T-helper 2 cell treated with Interferon-gamma antibody and Interleukin-4, amounts not matched to agents 5 μg/mL and 100 μg/mL, for 36 hours (primary cell): Measurements from ENCODE around the gene BTG2.
"Not testable (repeated sequence)": the region's sequence is repeated elsewhere in the genome, so short reads cannot be mapped to it uniquely, and the experiment has no call there.

Source experiments
- DNase-seq: peaks from one replicate; pipeline ENCODE4 v3.0.0; 2021; ENCODE audit warnings: low spot score
- H3K27ac Mint-ChIP-seq: one replicate; pipeline ENCODE4 v1.8.0; 2021; ENCODE audit warnings: mild to moderate bottlenecking, mixed read lengths
- H3K27me3 Mint-ChIP-seq: one replicate; pipeline ENCODE4 v1.8.0; 2021; ENCODE audit warnings: low read depth, mixed read lengths
- H3K36me3 Mint-ChIP-seq: one replicate; pipeline ENCODE4 v1.8.0; 2021; ENCODE audit warnings: low read depth, mixed read lengths
- H3K4me1 Mint-ChIP-seq: one replicate; pipeline ENCODE4 v1.8.0; 2021; ENCODE audit warnings: low read depth, mixed read lengths
- H3K4me3 Mint-ChIP-seq: one replicate; pipeline ENCODE4 v1.8.0; 2022; ENCODE audit warnings: mild to moderate bottlenecking, moderate library complexity, mixed read lengths
- H3K9me3 Mint-ChIP-seq: one replicate; pipeline ENCODE4 v1.8.0; 2021; ENCODE audit warnings: mixed read lengths

The BTG2 gene

GRCh38 chr1:203308923-203309331 is 3.6 kb downstream of the BTG2 start:
- peaks cover 46% of the 10 kb centered on the region for H3K4me1 Mint-ChIP-seq
- no peaks in the 10 kb centered on the region for H3K27me3 Mint-ChIP-seq
- H3K4me3 Mint-ChIP-seq: peak overlapping the region; percentile 95
- H3K9me3 Mint-ChIP-seq: no peaks in the 10 kb centered on the region
- peaks cover 61% of the 10 kb centered on the region for H3K36me3 Mint-ChIP-seq
- peak overlapping the region; percentile 81 for H3K27ac Mint-ChIP-seq
- DNase-seq: no peak

GRCh38 chr1:203311368-203312301 is 6.3 kb downstream of the BTG2 start:
- no peak overlapping the region for H3K27ac Mint-ChIP-seq
- H3K9me3 Mint-ChIP-seq: no peaks in the 10 kb centered on the region
- no peak overlapping the region for H3K4me3 Mint-ChIP-seq
- no peaks in the 10 kb centered on the region for H3K27me3 Mint-ChIP-seq
- H3K4me1 Mint-ChIP-seq: peaks cover 39% of the 10 kb centered on the region
- no peak for DNase-seq
- H3K36me3 Mint-ChIP-seq: peaks cover 62% of the 10 kb centered on the region

GRCh38 chr1:203314025-203314759 is 8.9 kb downstream of the BTG2 start:
- H3K9me3 Mint-ChIP-seq, H3K27me3 Mint-ChIP-seq, DNase-seq, H3K4me3 Mint-ChIP-seq, H3K27ac Mint-ChIP-seq: not testable (repeated sequence)
- peaks cover 32% of the 10 kb centered on the region for H3K4me1 Mint-ChIP-seq
- peaks cover 36% of the 10 kb centered on the region for H3K36me3 Mint-ChIP-seq

DNA sequence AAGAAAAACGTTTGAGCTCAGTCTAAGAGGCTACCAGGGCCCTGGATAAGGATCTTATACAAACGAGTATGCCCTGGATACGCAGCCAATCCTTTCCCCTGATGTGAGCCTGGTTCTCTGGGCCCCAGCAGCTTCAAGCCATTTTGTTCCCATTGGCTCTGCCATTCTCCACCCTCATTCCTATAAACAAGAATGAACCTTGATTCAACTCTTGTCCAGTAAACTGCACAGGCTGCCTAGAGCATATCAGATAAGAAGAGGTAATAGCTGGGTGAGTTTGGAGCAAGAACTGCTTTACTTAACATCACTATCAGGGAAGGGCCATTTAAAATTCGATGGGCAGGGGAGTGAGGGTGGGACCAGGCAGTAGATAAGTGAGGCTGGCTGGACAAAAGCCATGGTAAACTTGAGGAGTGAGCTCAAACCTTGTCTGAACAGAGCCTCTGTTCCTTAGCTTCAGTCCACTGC is 11.3 kb downstream of the BTG2 start:
- Mint-ChIP-seq H3K9me3 (no peaks in the 10 kb centered on the region), H3K27ac (no peak overlapping the region), H3K4me1 (peaks cover 41% of the 10 kb centered on the region), H3K4me3 (no peak overlapping the region), H3K36me3 (peaks cover 14% of the 10 kb centered on the region), H3K27me3 (peaks cover 3% of the 10 kb centered on the region)
- DNase-seq: no peak

DNA sequence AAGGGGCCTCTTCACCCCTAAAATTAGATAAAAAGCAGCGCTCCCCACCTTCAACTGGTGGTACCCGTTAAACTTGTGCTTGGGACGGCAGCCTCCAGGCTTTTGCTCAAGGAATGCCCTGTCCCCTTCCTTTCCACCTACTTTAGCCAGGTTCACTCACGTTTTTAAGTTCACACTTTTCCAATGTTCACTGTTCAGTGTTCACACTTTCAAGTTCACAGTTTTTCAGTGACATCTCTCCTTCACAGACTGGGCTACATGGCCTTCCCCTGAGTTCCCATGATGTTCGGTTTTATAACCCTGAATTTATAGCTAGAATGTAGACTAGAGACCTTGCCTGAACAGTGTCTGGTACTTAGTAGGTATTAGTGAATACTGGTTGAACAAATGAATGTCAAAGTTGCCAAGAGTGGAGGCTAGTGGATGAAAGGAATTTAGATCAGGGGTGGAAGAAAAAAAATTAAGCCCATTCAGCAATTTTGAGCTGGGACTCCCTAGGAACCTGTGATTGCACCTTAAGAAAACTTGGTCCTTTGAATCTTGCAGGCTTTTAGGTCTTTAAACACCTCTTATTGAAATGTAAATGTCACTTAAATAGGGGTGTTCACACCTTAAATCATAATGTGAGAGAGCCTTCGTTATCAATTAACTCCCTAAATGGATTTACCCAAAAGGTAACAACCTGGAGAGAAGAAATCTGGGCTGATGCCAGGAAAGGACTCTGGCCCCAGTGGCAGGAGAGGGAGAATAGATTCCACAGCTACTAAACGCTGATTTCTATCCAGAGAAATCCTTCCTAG is 12.3 kb downstream of the BTG2 start:
- H3K27ac Mint-ChIP-seq: no peak overlapping the region
- no peaks in the 10 kb centered on the region for H3K9me3 Mint-ChIP-seq
- H3K4me1 Mint-ChIP-seq: peaks cover 50% of the 10 kb centered on the region
- H3K27me3 Mint-ChIP-seq: peaks cover 3% of the 10 kb centered on the region
- DNase-seq: no peak
- peaks cover 14% of the 10 kb centered on the region for H3K36me3 Mint-ChIP-seq
- no peak overlapping the region for H3K4me3 Mint-ChIP-seq

DNA sequence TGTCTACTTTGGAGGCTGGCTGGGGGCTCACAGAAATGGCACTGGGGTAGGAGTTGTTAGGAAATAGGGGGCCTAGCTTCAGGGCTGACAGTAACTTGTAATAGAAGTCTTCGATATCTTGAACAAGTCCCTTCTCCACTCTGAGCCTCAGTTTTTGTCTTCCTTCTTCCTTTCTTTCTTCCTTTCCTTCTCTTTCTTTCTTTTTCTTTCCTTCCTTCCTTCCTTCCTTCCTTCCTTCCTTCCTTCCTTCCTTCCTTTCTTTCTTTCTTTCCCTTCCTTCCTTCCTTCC is 12.9 kb downstream of the BTG2 start:
- Mint-ChIP-seq H3K4me1 (peaks cover 56% of the 10 kb centered on the region), H3K27me3 (peaks cover 3% of the 10 kb centered on the region), H3K4me3 (no peak overlapping the region), H3K36me3 (peaks cover 14% of the 10 kb centered on the region), H3K9me3 (no peaks in the 10 kb centered on the region), H3K27ac (peak overlapping the region; percentile 21)
- no peak for DNase-seq

DNA sequence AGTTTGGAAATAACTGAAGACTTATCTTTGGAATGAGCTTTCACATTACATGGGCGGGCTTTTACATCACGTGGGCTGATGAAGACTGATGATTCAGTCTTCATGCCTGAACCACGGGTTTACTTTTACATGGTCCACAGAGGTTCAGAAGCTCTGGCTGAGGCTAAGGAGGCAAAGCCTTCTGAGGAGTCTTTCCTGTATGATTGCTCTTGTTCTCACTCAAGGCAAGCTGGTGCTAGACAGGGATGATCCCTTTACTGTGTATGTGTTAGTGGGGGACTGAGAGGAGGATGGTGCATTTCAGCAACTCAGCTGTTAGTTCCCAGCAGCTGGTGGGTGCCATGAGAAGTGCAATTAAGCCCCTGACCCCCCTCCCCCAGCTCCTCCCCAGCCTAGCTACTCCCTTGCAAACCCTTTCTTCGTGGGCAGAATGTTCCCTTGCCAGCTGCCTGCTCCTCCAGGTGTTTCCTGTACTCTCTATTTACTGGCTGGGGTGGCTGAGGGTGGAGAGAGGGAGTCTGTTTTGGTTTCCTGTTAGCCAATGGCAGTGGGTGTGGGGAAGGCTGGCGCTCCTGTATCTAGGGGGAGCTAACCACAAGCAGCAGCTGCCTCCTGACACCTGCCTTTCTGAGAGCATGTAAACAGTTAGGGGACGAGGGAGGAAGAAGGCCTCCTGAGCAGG is 15.4 kb downstream of the BTG2 start:
- H3K27ac Mint-ChIP-seq: peak overlapping the region; percentile 81
- H3K9me3 Mint-ChIP-seq: no peaks in the 10 kb centered on the region
- peaks cover 3% of the 10 kb centered on the region for H3K27me3 Mint-ChIP-seq
- DNase-seq: peak; percentile 30
- H3K4me1 Mint-ChIP-seq: peaks cover 75% of the 10 kb centered on the region
- peak overlapping the region; percentile 47 for H3K4me3 Mint-ChIP-seq
- H3K36me3 Mint-ChIP-seq: peaks cover 1% of the 10 kb centered on the region

GRCh38 chr1:203321273-203322052 is 16.1 kb downstream of the BTG2 start:
- peaks cover 3% of the 10 kb centered on the region for H3K27me3 Mint-ChIP-seq
- H3K36me3 Mint-ChIP-seq: no peaks in the 10 kb centered on the region
- H3K9me3 Mint-ChIP-seq: no peaks in the 10 kb centered on the region
- H3K4me3 Mint-ChIP-seq: peak overlapping the region; percentile 47
- peak overlapping the region; percentile 81 for H3K27ac Mint-ChIP-seq
- no peak for DNase-seq
- H3K4me1 Mint-ChIP-seq: peaks cover 81% of the 10 kb centered on the region

DNA sequence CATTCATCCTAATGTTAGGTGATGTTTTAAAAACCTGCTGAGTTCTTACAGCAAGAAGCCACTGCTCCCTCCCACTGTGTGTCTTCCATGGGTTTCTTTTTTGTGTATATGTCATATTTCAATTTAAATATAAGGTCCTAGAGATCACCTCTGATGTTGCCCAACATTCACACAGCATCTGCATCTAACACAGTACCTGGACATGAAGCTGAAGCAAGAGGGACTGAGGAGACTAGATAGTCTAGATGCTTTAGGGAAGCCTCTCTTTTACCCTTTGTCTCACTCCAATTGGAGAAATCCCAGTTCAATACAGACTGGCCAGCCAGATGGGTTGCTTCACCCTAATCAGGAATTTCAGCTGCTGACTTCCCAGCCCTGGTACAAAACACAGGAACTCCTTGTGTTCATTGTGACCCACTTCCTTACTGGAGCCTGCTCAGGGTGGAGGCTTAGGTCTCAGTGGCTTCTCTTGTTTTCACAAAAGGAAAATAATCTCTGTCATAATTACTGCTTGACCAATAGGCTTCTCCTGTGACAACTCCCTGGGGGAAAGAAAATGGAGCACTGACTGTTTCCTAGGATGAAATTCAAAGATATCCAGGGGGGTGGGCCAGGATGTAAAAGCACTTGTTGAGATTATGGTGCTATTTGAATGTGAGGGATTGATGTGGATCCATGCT is 17.3 kb downstream of the BTG2 start:
- DNase-seq: no peak
- no peaks in the 10 kb centered on the region for H3K9me3 Mint-ChIP-seq
- H3K36me3 Mint-ChIP-seq: no peaks in the 10 kb centered on the region
- peaks cover 84% of the 10 kb centered on the region for H3K4me1 Mint-ChIP-seq
- peak overlapping the region; percentile 81 for H3K27ac Mint-ChIP-seq
- H3K4me3 Mint-ChIP-seq: peak overlapping the region; percentile 47
- peaks cover 3% of the 10 kb centered on the region for H3K27me3 Mint-ChIP-seq

DNA sequence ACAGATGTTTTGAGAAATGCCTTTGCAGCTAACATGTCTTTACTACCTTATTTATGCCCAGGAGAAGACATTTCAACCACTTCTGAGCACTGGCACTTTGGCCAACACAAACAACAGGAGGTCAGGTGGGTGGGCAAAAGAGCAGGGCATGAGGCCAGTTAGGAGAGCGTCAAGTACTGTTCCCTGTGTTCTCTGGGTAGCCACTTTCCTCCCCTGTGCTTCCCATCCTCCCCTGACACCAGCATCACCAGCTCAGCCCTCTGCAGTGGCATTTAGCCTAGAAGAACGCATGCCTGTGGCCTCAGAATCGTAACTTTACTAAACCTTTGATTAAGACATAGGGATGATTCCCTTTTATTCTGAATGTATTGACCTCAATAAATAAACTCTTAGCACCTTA is 18.3 kb downstream of the BTG2 start:
- H3K4me3 Mint-ChIP-seq: peak overlapping the region; percentile 72
- no peak for DNase-seq
- peaks cover 3% of the 10 kb centered on the region for H3K27me3 Mint-ChIP-seq
- peaks cover 89% of the 10 kb centered on the region for H3K4me1 Mint-ChIP-seq
- peak overlapping the region; percentile 76 for H3K27ac Mint-ChIP-seq
- H3K9me3 Mint-ChIP-seq: no peaks in the 10 kb centered on the region
- H3K36me3 Mint-ChIP-seq: no peaks in the 10 kb centered on the region

- DNase-seq: peak; percentile 37
- Mint-ChIP-seq H3K27ac (peak overlapping the region; percentile 76), H3K4me3 (peak overlapping the region; percentile 72), H3K4me1 (peaks cover 87% of the 10 kb centered on the region), H3K27me3 (no peaks in the 10 kb centered on the region), H3K9me3 (no peaks in the 10 kb centered on the region), H3K36me3 (no peaks in the 10 kb centered on the region)
Observed at GRCh38 chr1:203324105-203325025, 19.0 kb downstream of the BTG2 start.

DNA sequence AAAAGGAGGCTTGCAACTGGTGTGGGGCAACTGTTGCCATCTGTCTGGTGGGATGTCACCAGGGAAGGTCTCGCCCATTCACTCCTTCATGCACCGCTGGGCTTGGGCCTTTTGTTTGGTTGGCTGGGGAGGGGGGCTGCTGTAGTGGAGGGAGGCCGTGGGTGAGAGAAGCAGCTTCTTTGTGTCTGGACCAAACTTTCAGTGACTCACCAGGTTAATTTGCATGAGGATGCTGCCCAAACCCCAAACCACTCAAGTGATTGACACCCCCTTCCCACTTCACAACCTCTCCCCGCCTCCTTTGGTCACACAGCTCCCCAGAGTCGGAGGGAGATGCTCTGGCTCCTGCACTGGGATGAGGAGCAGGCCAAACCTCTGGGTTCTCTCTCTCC is 19.7 kb downstream of the BTG2 start:
- DNase-seq: peak; percentile 75
- Mint-ChIP-seq H3K4me3 (peak overlapping the region; percentile 58), H3K36me3 (no peaks in the 10 kb centered on the region), H3K4me1 (peaks cover 83% of the 10 kb centered on the region), H3K27me3 (no peaks in the 10 kb centered on the region), H3K27ac (peak overlapping the region; percentile 58), H3K9me3 (no peaks in the 10 kb centered on the region)
